ENCODE data around the gene ST8SIA6.
"Not testable (repeated sequence)": the region's sequence is repeated elsewhere in the genome, so short reads cannot be mapped to it uniquely, and the experiment has no call there.

Gene ST8SIA6, protein sequence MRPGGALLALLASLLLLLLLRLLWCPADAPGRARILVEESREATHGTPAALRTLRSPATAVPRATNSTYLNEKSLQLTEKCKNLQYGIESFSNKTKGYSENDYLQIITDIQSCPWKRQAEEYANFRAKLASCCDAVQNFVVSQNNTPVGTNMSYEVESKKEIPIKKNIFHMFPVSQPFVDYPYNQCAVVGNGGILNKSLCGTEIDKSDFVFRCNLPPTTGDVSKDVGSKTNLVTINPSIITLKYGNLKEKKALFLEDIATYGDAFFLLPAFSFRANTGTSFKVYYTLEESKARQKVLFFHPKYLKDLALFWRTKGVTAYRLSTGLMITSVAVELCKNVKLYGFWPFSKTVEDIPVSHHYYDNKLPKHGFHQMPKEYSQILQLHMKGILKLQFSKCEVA

DNA sequence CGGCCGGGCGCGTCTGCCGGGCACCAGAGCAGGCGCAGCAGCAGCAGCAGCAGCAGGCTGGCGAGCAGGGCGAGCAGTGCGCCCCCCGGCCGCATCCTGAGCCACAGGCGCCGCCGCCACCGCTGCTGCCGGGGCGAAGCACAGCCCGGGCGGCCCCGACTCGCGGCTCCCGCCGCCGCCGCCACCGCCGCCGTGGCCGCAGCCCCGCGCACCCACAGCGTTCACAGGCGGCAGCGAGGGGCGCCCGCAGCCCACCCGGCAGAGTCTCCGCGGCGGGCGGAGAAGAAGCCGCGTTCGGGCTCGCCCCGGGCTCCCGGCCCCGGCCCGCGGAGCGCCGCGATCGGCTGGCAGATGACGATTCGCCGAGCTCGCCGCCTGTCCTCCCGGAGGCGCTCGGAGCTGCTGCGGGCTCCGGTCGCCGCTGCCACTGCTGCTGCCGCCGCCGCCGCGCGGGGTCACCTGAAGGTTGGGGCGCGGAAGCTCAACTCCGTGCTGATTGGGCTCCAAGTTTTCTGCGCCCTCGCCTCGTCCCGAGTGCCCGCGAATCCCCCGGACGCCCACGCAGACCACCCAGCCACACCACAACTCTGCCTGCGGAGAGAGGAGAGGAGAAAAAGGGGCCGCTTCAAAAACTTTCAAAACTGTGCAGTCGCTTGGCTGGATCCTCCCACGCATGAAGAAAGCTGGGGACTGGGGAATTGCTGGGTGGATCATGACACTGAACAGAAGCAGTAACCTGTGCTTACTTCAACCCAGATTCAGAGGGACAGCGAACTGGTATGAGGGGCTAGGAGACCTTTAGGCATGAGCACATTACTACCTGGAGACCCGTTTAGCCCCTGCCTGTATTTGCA lies at the start of gene ST8SIA6:
TSS of gene ST8SIA6 (minus strand) at position 435 of the 854 bp plus-strand sequence. CDS start at position 95, 340 bp downstream.
- peak; percentile 14 for DNase-seq (ENCODE audit: low read depth)

DNA sequence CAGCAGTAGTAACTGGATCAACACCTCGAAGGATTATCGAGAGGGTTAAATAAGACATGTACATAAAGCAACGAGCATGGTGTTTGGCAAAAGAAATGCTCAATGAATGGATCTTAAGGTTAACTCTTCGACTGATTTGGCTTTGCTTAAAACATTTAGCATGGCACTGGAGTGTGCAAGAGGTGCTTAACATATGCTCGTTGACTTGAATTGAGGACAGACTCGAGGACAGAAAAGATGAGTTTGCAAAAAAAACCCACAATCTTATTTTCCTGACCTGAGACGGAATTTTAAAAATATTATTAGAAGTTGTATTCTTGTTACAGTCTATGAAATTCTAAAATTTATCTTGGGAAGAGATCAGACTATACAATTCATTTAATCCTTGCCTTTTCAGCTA lies 49.4 kb upstream of the ST8SIA6 start:
- DNase-seq (ENCODE audit: low read depth): no peak

DNA sequence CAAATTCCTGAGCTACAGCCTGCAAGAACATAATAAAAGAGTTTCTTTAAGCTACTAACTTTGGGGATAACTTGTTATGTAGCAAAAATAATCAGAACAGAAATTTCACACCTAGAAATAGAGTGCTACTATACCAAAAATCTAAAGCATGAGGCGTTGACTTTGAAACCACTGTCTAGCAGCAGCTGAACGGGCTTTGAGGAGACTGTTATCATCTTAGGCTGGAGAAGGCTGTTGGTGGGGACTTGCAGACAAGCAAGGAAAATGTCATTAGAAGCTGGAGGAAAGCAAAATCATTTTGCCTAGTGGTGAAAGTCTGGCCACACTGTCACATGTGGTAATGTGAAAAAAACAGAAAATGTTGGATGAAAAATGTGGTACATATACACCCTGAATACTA lies 48.4 kb upstream of the ST8SIA6 start:
- DNase-seq (ENCODE audit: low read depth): no peak

DNA sequence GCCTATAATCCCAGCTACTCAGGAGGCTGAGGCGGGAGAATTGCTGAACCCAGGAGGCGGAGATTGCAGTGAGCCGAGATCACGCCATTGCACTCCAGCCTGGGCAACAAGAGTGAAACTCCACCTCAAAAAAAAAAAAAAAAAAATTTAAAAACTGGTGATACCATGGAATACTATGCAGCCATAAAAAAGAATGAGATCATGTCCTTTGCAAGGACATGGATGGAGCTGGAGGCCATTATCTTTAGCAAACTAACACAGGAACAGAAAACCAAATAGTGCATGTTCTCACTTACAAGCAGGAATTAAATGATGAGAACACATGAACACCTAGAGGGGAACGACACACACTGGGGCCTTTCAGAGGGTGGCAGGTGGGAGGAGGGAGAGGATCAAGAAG lies 44.6 kb upstream of the ST8SIA6 start:
- DNase-seq (ENCODE audit: low read depth): not testable (repeated sequence)

DNA sequence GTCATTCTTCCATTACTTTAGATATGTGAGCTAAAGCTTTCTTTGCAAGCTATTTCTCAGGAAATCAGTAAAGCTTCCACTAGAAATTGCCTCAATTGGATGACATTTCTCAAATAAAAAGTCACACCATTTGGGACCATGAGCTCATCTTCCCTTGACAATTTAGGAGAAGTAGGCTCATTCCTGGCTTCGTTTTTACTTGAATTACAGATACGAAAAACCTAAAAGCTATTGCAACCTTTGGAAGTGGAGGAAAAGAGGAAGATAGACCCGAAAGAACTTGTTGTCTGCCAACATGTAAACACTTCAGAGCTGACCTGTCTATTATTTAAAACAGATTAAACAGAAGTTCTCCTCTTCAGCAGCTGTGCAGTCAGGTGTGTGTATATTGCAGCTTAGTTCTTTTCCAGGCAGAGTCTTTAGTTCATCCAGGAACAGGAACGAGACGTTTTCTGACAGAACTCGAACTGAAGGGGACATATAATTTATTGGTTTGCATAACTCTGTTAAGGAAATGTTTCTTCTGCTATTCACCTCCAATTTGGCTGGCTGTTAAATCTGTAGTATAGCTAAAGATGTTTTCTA lies 43.1 kb upstream of the ST8SIA6 start:
- DNase-seq (ENCODE audit: low read depth): no peak

DNA sequence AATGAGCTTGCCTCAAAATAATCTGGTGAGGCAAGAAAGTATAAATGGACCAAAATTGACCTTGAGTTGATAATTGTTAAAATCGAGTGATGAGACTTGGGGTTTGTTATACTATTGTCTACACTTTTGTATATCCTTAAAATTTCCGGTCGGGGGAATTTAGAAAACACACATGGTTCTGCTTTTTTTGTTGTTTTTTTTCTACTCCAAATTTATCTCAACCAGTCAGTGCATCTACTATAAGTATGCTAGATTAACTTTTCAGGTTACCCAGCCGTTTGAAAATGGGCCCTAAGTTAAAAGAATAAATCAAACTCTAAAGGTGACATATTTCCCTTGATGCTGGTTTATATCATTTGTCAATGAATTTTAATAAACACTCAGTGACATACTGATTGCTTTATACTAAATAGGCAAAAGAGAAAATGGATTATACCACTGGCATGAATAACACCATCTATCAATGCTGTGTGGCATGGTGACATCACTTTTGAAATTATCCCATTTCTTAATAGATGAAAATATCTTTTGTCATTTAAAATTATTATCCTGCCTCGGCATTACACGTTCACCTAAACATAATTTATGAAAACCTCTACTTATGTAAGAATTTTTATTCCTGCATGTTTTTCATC lies 40.3 kb upstream of the ST8SIA6 start:
- DNase-seq (ENCODE audit: low read depth): no peak

DNA sequence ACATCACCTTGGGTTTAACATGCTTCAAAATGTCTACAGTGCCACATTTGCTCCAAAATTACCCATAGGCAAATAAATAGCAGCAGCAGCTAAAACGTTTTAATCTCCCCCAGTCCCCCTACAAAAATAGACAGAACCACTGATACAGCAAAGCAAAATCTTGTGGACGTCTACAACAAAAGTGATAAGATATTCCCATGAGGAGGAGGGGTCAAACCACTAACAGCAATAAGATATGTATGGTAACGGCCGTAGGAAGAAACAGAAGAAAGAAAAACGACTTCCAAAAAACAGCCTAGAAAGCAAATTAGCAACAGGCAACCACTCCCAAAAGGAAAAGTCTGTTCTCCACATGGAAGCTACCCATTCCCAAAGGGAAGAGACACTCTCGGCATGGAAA lies 34.5 kb upstream of the ST8SIA6 start:
- DNase-seq (ENCODE audit: low read depth): no peak

DNA sequence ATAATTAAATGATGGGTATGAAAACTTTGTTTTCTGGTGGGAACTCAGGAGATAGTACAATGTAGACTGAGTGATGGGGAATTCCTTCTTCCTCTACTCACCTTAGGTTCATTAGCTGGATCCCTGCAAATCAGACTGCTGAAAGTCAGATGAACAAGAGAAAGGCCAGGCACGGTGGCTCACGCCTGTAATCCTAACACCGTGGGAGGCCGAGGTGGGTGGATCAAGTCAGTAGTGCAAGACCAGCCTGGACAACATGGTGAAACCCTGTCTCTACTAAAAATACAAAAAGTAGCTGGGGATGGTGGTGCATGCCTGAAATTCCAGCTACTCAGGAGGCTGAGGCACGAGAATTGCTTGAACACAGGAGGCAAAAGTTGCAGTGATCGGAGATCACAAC lies 28.7 kb upstream of the ST8SIA6 start:
- DNase-seq (ENCODE audit: low read depth): no peak

DNA sequence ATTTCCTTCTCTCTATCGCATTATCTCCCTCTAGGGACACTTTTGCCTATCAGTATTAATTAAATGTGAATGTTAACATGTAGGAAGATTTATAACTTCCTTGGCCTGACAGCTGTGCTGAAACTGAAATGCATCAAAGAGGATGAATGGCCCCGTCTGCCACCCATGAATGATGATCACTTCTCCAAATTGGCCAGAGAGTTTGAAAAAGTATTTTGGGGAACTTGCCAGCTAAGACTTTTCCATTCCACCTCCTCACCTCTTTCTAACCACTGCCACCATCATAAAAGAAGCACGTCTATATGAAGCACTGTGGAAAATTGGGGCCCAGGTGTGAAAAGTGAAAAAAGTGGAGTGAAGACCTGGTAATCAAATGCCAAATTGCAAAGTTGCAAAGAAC lies 25.4 kb upstream of the ST8SIA6 start:
- no peak for DNase-seq (ENCODE audit: low read depth)

DNA sequence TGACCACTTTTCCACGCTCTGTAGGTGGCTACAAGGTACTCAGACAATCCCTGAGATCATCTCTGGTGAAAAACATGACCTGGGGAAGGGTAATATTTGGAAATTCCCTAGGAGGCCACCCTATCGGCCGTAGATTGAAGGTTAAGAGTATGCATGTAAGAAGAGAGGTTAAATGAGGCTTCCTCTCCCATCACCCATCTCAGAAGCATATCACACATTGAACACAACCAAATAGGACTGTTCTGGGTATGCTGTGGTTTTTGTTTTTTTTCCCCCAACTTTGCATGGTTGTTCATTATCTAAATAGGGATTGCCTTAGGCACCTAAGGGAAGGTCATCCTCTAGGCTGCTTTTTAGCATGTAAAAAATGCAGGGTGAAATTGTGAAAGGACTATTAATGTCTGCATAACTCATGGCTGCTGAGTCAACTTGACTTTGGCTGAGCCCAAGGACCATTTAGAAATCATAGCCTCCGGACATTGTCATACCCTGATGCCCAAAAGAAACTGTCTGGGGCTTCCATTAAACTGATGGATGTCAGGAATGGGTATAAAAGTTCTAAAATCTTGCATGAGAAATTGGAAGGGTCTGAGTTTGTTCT lies 24.7 kb upstream of the ST8SIA6 start:
- no peak for DNase-seq (ENCODE audit: low read depth)

DNA sequence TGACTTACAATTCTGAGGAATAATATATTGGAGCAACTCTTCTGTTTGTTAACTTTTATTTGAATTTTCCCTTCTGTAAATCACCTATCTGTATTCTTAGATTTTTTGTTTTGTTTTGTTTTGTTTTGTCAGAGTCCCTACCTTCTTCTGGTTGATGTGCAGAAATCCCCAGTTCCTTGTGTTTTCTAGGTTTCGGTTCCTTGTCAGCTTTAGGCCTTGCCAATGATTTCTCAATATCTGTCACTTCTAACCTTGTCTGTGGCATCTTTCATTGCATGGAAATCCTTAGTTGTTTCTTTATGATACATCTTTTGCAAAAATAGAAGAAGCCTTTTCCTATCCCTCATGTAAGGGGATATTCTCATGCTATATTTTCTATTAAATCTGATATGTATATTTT lies 21.7 kb upstream of the ST8SIA6 start:
- DNase-seq (ENCODE audit: low read depth): no peak

DNA sequence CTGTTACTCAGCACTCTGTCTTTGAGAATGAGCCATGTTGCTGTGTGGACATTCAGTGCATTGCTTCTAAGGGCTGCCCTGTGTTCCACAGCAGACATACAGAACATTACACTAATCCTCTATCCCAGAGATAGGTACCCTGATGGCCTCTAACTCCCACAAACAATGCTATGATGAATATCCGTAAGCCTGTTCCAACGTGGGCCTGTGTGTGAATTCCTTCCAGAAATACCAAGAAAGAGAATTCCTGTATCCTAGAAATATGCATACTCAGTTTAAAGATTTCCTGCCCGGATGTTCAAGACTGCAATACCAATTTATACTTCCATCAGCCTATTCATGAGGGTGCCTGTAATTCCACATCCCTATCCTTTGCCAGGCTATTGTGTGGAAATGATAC lies 21.3 kb upstream of the ST8SIA6 start:
- no peak for DNase-seq (ENCODE audit: low read depth)

DNA sequence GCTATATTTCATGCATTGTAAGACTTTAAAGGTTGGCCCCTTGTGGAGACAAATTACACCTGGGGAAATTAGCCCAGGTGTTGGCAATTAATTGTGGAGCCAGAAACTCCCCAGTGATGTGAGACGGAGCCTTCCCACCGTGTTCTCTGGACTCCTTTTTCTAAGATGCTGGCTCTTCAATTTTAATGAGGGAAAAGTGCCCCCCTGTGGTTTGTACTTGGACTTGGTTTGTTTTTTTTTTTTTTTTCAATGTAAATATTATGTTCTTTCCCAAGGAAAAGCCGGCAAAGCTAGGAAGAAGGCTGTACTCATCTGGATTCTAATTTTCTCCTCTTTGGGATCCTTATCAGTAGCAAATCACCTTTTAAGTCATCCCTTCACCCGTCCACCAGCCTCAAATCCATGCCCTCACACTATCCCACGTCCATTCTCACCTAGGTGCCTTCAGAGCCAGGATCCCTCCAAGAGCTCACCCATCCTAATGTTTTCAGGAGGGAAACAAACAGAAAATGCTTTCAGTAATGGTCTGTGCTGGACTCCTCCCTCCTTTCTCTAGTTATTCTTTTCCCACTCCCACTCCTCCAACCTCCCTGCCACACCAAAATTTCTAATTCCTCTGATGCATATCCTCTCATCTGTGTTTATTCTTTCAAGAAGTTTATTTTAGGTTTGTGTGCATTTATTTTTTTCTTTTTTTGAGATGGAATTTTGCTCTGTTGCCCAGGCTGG lies 20.4 kb upstream of the ST8SIA6 start:
- DNase-seq (ENCODE audit: low read depth): no peak

DNA sequence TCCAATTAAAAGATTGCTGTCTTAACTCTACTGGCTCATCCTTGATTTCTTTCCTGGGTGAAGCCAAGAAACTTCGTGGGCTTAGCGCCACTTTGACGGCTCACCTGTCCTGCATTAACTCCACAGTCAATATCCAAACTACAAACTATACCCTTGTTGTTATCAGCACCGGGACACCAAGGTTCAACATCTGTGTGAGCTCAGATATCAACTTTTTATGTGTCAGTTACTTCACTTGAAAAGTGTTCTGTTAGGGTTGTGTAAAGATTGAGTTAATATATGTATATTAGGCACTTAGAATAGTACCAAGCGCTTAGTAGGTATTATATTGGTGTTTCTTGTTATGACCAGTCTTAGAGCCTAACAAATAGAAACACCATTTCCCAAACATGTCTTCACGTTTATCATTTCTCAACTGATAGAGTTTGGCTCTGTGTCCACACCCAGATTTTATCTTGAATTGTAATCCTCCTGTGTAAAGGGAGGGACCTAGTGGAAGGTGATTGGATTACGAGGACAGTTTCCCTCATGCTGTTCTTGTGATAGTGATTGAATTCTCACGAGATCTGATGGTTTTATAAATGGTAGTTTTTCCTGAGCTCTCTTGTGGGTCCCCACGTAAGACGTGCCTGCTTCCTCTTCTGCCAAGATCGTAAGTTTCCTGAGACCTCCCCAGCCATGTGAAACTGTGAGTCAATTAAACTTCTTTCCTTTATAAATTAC lies 19.0 kb upstream of the ST8SIA6 start:
- no peak for DNase-seq (ENCODE audit: low read depth)

DNA sequence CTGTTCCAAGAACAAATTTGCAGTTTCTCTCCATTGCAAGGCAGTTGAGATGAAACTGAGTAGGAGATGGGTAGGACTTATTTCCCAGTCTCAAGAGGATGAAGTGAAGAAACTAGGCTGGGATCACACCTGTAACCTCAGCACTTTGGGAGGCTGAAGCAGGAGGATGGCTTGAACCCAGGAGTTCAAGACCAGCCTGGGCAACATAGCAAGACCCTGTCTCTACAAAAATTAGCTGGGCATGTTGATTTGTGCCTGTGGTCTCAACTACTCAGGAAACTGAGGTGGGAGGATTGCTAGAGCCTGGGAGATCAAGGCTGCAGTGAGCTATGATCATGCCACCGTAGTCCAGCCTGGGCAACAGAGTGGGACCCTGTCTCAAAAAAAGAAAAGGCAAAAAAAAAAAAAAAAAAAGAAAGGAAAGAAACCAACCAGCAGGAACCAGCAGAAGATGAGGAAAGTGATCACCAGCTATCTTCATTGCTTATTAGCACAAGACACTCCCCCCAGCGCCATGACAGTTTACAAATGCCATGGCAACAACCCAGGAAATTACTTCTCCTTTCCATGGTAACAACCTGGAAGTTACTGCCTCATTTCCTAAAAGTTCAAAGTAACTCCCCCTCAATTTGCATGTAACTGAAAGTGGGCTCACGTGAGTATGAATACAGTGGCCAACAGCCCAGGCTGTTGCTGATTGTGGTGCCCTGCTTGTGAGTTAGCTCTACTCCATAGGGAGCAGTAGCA lies 18.3 kb upstream of the ST8SIA6 start:
- no peak for DNase-seq (ENCODE audit: low read depth)

DNA sequence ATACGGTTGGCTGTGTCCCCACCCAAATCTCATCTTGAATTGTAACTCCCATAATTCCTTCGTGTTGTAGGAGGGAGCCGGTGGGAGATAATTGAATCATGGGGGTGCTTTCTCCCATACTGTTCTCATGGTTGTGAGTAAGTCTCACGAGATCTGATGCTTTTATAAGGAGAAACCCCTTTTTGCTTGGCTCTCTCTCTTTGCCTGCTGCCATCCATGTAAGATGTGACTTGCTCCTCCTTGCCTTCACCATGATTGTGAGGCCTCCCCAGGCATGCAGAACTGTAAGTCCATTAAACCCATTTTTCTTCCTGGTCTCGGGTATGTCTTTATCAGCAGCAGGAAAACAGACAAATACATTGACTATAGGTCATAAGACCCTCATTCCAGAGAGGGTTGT lies 15.9 kb upstream of the ST8SIA6 start:
- no peak for DNase-seq (ENCODE audit: low read depth)

DNA sequence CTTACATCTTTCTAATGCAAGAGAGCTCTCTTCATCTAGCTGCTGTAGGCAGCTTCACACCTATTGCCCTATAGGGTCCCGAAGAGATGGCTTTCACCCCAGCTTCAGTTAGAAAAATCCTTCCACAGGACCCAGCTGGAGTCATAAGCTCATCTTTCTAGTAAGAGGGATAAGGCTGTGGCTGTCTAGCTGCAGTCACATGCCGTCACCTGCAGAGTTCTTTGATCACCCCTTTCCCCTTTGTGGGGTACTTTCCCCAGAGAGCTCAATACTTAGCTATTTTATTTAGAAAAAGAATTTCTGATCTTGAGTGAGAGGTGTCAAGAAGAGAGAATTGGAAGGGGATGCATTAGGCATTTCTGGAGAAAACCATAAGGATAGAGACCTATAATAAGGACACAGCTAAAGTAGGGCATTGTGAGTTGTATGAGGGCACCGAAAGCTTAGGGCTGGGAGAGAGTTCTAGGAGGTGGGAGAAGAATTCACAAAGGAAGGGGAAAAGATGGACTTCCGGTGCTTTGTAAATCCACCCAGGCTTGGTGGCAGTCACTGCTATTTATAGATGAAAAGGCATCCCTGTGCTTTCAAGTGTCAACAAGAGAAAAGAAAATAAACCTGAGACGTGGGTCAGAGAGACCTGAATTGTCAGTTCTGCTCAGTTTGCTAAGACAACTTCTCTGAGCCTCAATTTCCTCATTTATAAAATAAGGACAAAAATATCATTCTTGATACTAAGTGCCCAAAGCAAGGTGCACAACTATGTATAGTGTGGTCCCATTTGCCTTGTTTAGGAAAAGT lies 11.1 kb upstream of the ST8SIA6 start:
- DNase-seq (ENCODE audit: low read depth): no peak

DNA sequence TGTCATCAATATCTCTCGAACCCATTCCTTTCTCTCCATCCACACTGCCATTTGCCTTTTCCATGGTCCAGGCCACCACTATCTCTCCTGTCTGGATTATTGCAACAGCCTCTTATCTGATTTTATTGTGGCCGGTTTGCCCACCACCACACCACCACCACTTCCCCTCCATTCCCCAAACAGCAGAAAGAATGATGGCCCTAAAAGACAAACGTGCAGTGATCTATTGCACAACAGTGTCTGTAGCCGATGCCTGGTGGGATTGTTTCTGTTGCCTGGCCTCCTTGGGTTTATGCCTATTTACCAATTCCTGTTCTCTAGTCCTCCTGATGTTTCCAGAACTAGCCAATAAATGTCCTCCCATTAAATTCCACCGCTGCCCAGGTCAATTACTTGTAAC lies 10.2 kb upstream of the ST8SIA6 start:
- no peak for DNase-seq (ENCODE audit: low read depth)

DNA sequence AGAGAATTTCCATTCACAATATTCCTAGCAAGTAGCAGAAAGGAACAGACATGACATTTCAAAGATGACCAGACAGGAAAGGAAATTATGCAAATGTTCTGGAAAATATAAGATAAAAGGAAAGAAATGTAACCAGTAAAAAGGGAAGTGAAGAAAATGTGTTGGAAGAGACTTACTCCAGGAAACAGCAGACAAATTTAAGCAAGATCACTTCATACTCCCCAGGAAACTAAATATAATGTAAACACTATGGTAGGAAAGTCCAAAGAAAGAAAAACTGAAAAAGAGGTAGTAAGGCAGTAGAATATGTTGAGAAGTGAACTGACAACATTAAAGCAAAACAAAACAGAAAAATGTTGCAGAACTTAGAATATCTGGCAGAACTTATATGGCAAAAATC lies 6.4 kb upstream of the ST8SIA6 start:
- no peak for DNase-seq (ENCODE audit: low read depth)

Data from stimulated activated CD8-positive, alpha-beta memory T cell treated with anti-CD3 and anti-CD28 coated beads, Interleukin-15, amount 100 ng/mL, for 24 hours (primary cell).